ENCODE data around the gene CNTN5.

Gene CNTN5

GRCh38 chr11:99925968-99926367 lies 905.2 kb downstream of the CNTN5 start:
- CTCF ChIA-PET: interaction anchor here (0.9 to 1.1 kb wide), 2 partner anchors 10 to 35 kb away, joined by 3 read pairs; no protein-coding TSS in a partner anchor
- no peak for TF ChIP-seq CTCF (IDR thresholded peaks at IDR 0.05; ENCODE audit: control extremely low read depth, extremely low read depth, low read depth, missing control alignments)
- DNase-seq (ENCODE audit: extremely low spot score): no peak
- POLR2A ChIA-PET: no interaction called here

GRCh38 chr11:99932684-99933083 lies 911.9 kb downstream of the CNTN5 start:
- no peak for TF ChIP-seq CTCF (IDR thresholded peaks at IDR 0.05; ENCODE audit: control extremely low read depth, extremely low read depth, low read depth, missing control alignments)
- CTCF ChIA-PET: no interaction called here
- no peak for DNase-seq (ENCODE audit: extremely low spot score)
- POLR2A ChIA-PET: no interaction called here

GRCh38 chr11:99934008-99934407 lies 913.3 kb downstream of the CNTN5 start:
- no peak for TF ChIP-seq CTCF (IDR thresholded peaks at IDR 0.05; ENCODE audit: control extremely low read depth, extremely low read depth, low read depth, missing control alignments)
- DNase-seq (ENCODE audit: extremely low spot score): no peak
- CTCF ChIA-PET: no interaction called here
- POLR2A ChIA-PET: no interaction called here

GRCh38 chr11:99937330-99937729 lies 916.6 kb downstream of the CNTN5 start:
- no peak for TF ChIP-seq CTCF (IDR thresholded peaks at IDR 0.05; ENCODE audit: control extremely low read depth, extremely low read depth, low read depth, missing control alignments)
- no peak for DNase-seq (ENCODE audit: extremely low spot score)
- ChIA-PET CTCF (no interaction called here), POLR2A (no interaction called here)

GRCh38 chr11:99952816-99953215 lies 932.1 kb downstream of the CNTN5 start:
- CTCF ChIA-PET: no interaction called here

GRCh38 chr11:99960536-99960935 lies 939.8 kb downstream of the CNTN5 start:
- no peak for TF ChIP-seq CTCF (IDR thresholded peaks at IDR 0.05; ENCODE audit: control extremely low read depth, extremely low read depth, low read depth, missing control alignments)
- no peak for DNase-seq (ENCODE audit: extremely low spot score)
- CTCF ChIA-PET: interaction anchor here (0.9 kb wide), 1 partner anchor 10 kb away, joined by 3 read pairs; no protein-coding TSS in a partner anchor
- POLR2A ChIA-PET: no interaction called here

More at GRCh38 chr11:99952816-99953215, 932.1 kb downstream of the CNTN5 start:
- no peak for TF ChIP-seq CTCF (IDR thresholded peaks at IDR 0.05; ENCODE audit: control extremely low read depth, extremely low read depth, low read depth, missing control alignments)
- DNase-seq (ENCODE audit: extremely low spot score): no peak
- POLR2A ChIA-PET: no interaction called here

GRCh38 chr11:99968336-99968735 lies 947.6 kb downstream of the CNTN5 start:
- DNase-seq (ENCODE audit: extremely low spot score): no peak
- no peak for TF ChIP-seq CTCF (IDR thresholded peaks at IDR 0.05; ENCODE audit: control extremely low read depth, extremely low read depth, low read depth, missing control alignments)
- POLR2A ChIA-PET: no interaction called here
- CTCF ChIA-PET: no interaction called here
